ENCODE results near the gene PDCL3.

GRCh38 chr2:100526868-100527267 is 35.9 kb upstream of the PDCL3 start:
- TF ChIP-seq CTCF (conservative IDR thresholded peaks at IDR 0.05; ENCODE audit: low read length) (no peak), EZH2phosphoT487 (IDR thresholded peaks at IDR 0.05; ENCODE audit: borderline replicate concordance, low read depth, low read length) (no peak)

Measured in OCI-LY7 (cell line).